HUES6 (cell line): ENCODE data around the gene EVI5.

Source experiments
- H3K27ac ChIP-seq: 2 replicates; pipeline ENCODE4 v1.7.0; 2013; ENCODE audit warnings: low read depth, mild to moderate bottlenecking, low read length, inconsistent platforms
- H3K27me3 ChIP-seq: 2 replicates; pipeline ENCODE4 v1.6.1; 2013; ENCODE audit warnings: low read length; ENCODE audit not compliant: control insufficient read depth, insufficient read depth
- H3K36me3 ChIP-seq: 2 replicates; pipeline ENCODE4 v1.6.1; 2013; ENCODE audit warnings: low read length; ENCODE audit not compliant: control insufficient read depth, insufficient read depth
- H3K4me1 ChIP-seq: 2 replicates; pipeline ENCODE4 v1.6.1; 2013; ENCODE audit warnings: low read length; ENCODE audit not compliant: control insufficient read depth, insufficient read depth
- H3K4me3 ChIP-seq: 2 replicates; pipeline ENCODE4 v1.5.1; 2013; ENCODE audit warnings: low read depth, low read length
- H3K9ac ChIP-seq: one replicate; pipeline ENCODE4 v1.6.1; 2013; ENCODE audit warnings: mild to moderate bottlenecking, low read length
- H3K9me3 ChIP-seq: 2 replicates; pipeline ENCODE4 v1.6.1; 2013; ENCODE audit warnings: low read depth, low read length; ENCODE audit not compliant: control insufficient read depth, insufficient read depth

The EVI5 gene

GRCh38 chr1:92768296-92768695 lies 16.6 kb downstream of the EVI5 start:
- H3K4me1 ChIP-seq: no peaks in the 10 kb centered on the region
- no peak overlapping the region for H3K9ac ChIP-seq
- H3K9me3 ChIP-seq: no peaks in the 10 kb centered on the region
- no peak overlapping the region for H3K4me3 ChIP-seq
- no peak overlapping the region for H3K27ac ChIP-seq
- H3K27me3 ChIP-seq: no peaks in the 10 kb centered on the region
- H3K36me3 ChIP-seq: no peaks in the 10 kb centered on the region

GRCh38 chr1:92764116-92764515 lies 20.8 kb downstream of the EVI5 start:
- H3K27ac ChIP-seq: no peak overlapping the region
- H3K4me1 ChIP-seq: no peaks in the 10 kb centered on the region
- no peaks in the 10 kb centered on the region for H3K9me3 ChIP-seq
- H3K4me3 ChIP-seq: no peak overlapping the region
- no peaks in the 10 kb centered on the region for H3K36me3 ChIP-seq
- H3K27me3 ChIP-seq: no peaks in the 10 kb centered on the region
- H3K9ac ChIP-seq: no peak overlapping the region

- Histone ChIP-seq H3K36me3 (no peaks in the 10 kb centered on the region), H3K27me3 (no peaks in the 10 kb centered on the region), H3K4me3 (no peak overlapping the region), H3K4me1 (no peaks in the 10 kb centered on the region), H3K9ac (no peak overlapping the region), H3K27ac (no peak overlapping the region), H3K9me3 (no peaks in the 10 kb centered on the region)
Measured at GRCh38 chr1:92762355-92762754, 22.6 kb downstream of the EVI5 start.

- Histone ChIP-seq H3K4me1 (no peaks in the 10 kb centered on the region), H3K4me3 (no peak overlapping the region), H3K9me3 (peaks cover 4% of the 10 kb centered on the region), H3K27ac (no peak overlapping the region), H3K27me3 (no peaks in the 10 kb centered on the region), H3K9ac (no peak overlapping the region), H3K36me3 (no peaks in the 10 kb centered on the region)
Measured at GRCh38 chr1:92759361-92759760, 25.5 kb downstream of the EVI5 start.

DNA sequence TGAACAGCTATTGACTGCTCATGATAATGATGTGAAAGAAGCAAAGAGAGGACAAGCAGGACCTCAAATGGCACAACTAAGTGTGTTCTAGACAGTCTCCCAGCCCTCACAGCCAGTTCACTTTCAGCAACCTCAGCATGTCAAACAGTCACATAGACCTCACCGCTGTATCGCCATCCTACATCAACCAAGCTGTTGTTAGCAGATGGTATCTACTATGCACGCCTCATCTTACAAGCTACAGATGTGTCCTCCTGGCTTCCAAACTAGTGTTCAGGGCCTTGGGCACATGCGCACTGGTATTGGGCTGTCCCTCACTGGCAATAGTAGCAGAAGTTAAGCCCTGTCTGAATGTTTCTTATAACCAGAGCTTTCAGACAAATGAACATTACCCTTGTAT lies 28.4 kb downstream of the EVI5 start:
- Histone ChIP-seq H3K27me3 (no peaks in the 10 kb centered on the region), H3K4me1 (no peaks in the 10 kb centered on the region), H3K9me3 (peaks cover 4% of the 10 kb centered on the region), H3K36me3 (no peaks in the 10 kb centered on the region), H3K9ac (no peak overlapping the region), H3K27ac (no peak overlapping the region), H3K4me3 (no peak overlapping the region)

DNA sequence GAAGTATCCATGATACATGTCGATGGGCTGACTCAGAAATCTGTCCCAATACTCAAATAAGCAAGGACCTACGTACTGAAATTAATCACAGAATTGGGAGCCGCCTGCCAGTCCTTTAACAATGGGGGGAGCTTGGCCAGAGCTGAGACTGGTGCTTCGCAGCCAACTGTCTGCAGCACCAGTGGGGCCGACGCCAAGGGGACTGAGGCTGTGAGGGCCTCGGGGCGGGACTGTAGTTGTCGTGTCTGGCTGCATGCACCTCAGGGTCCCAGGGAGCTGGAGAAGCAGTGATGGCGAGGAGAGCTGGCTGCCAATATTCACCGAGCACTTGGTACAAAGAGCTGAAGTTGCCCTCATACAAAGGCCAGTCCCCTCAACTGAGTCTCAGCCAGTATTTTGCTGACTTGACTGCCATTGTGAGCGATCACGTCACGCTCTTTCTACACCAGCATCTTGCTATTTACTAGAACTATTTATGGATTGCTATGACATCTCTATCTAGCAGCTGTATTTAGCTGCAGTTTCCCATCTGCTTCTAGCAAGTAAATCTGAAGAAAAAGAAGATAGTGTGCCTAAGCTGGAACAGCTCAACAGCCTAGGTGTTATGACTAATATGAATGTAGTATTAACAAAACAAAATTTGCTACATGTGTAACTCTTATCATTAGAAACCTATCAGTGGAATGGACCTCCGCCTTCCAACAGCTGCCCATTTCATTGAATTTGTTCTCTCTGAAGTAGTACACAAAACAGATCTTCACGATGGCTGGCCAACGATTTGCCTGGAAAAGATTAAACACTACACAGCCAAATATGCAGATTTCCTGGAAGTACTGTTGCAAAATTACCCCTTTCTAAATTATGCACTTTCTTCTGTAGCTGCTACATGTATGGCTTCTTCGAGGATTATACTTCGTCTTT lies 29.1 kb downstream of the EVI5 start:
- Histone ChIP-seq H3K9ac (no peak overlapping the region), H3K27me3 (no peaks in the 10 kb centered on the region), H3K4me1 (no peaks in the 10 kb centered on the region), H3K36me3 (no peaks in the 10 kb centered on the region), H3K9me3 (peaks cover 4% of the 10 kb centered on the region), H3K4me3 (no peak overlapping the region), H3K27ac (no peak overlapping the region)

- H3K27me3 ChIP-seq: no peaks in the 10 kb centered on the region
- no peaks in the 10 kb centered on the region for H3K36me3 ChIP-seq
- no peak overlapping the region for H3K27ac ChIP-seq
- H3K4me1 ChIP-seq: no peaks in the 10 kb centered on the region
- H3K9ac ChIP-seq: no peak overlapping the region
- H3K9me3 ChIP-seq: peaks cover 4% of the 10 kb centered on the region
- H3K4me3 ChIP-seq: no peak overlapping the region
Measured at GRCh38 chr1:92754719-92755050, 30.2 kb downstream of the EVI5 start.

DNA sequence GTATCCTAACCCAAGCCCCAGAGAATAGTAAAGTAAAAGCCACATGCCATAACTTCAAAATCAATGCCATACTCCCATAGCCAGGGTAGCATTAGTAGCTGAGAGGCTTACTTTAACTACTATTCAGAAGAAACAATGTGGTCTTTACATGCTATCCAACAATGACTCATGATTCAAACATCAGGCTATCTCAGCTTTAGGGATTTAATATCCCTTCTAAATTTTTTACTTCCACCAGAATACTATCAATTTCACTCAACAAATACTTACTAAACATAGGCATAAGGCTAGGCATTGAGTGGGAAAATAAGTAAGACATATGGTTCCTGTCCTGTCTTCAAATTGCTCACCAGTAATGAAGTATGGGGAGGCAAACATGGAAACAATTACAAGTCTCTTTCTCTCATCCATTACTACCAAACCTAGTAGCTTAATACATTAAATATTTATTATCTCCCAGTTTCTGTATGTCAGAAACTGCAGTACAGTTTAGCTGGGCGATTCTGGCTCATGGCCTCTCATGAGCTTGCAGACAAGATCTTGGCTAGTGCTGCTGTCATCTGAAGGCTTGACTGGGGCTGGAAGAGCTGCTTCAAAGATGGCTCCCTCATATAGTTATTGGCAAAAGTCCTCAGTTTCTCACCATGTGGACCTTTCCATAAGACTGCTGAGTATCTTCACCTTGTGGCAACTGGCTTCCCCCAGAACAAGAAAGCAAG lies 30.7 kb downstream of the EVI5 start:
- Histone ChIP-seq H3K9ac (no peak overlapping the region), H3K27ac (no peak overlapping the region), H3K27me3 (no peaks in the 10 kb centered on the region), H3K9me3 (peaks cover 4% of the 10 kb centered on the region), H3K4me1 (no peaks in the 10 kb centered on the region), H3K4me3 (no peak overlapping the region), H3K36me3 (no peaks in the 10 kb centered on the region)

- no peak overlapping the region for H3K27ac ChIP-seq
- no peaks in the 10 kb centered on the region for H3K36me3 ChIP-seq
- peaks cover 4% of the 10 kb centered on the region for H3K9me3 ChIP-seq
- peaks cover 3% of the 10 kb centered on the region; the same call in 1 of the 2 replicates for H3K4me1 ChIP-seq
- H3K4me3 ChIP-seq: no peak overlapping the region
- no peaks in the 10 kb centered on the region for H3K27me3 ChIP-seq
- no peak overlapping the region for H3K9ac ChIP-seq
Measured at GRCh38 chr1:92752719-92753118, 32.2 kb downstream of the EVI5 start.

- Histone ChIP-seq H3K36me3 (peaks cover 3% of the 10 kb centered on the region; the same call in 1 of the 2 replicates), H3K9ac (no peak overlapping the region), H3K4me1 (peaks cover 3% of the 10 kb centered on the region; the same call in 1 of the 2 replicates), H3K9me3 (no peaks in the 10 kb centered on the region), H3K4me3 (no peak overlapping the region), H3K27me3 (no peaks in the 10 kb centered on the region), H3K27ac (no peak overlapping the region)
Measured at GRCh38 chr1:92749024-92749634, 35.8 kb downstream of the EVI5 start.

GRCh38 chr1:92748138-92748537 lies 36.8 kb downstream of the EVI5 start:
- Histone ChIP-seq H3K36me3 (peaks cover 3% of the 10 kb centered on the region; the same call in 1 of the 2 replicates), H3K9me3 (no peaks in the 10 kb centered on the region), H3K27me3 (no peaks in the 10 kb centered on the region), H3K27ac (no peak overlapping the region), H3K4me1 (peaks cover 3% of the 10 kb centered on the region; the same call in 1 of the 2 replicates), H3K4me3 (no peak overlapping the region), H3K9ac (no peak overlapping the region)
